Neuronal stem cell (in vitro differentiated cells): ENCODE measurements around the gene ZNF419. TPM values are rescaled to one million over a fixed set of nuclear protein-coding genes. Genes with fewer than 3 reads are reported as not detected.
"Not testable (repeated sequence)": the region's sequence is repeated elsewhere in the genome, so short reads cannot be mapped to it uniquely, and the experiment has no call there.

ENCODE experiments used
- DNase-seq: peaks from one replicate; pipeline ENCODE4 v3.0.0-alpha.2; 2013; ENCODE audit warnings: low spot score
- H2AFZ ChIP-seq: one replicate; pipeline ENCODE4 v1.6.1; 2013; ENCODE audit warnings: mild to moderate bottlenecking, low read length, inconsistent platforms
- H2AK5ac ChIP-seq: 2 replicates; pipeline ENCODE4 v1.6.1; 2013; ENCODE audit warnings: low read depth, mild to moderate bottlenecking, inconsistent platforms, low read length, moderate library complexity, mixed read lengths
- H2BK120ac ChIP-seq: 2 replicates; pipeline ENCODE4 v1.6.1; 2013; ENCODE audit warnings: low read depth, mild to moderate bottlenecking, inconsistent platforms, low read length, moderate library complexity, mixed read lengths
- H2BK12ac ChIP-seq: one replicate; pipeline ENCODE4 v1.6.1; 2013; ENCODE audit warnings: low read length, inconsistent platforms
- H2BK15ac ChIP-seq: 2 replicates; pipeline ENCODE4 v1.6.1; 2013; ENCODE audit warnings: mild to moderate bottlenecking, low read length, inconsistent platforms, mixed read lengths
- H2BK5ac ChIP-seq: one replicate; pipeline ENCODE4 v1.6.1; 2013; ENCODE audit warnings: inconsistent platforms, mild to moderate bottlenecking, low read length, moderate library complexity
- H3K14ac ChIP-seq: one replicate; pipeline ENCODE4 v1.6.1; 2013; ENCODE audit warnings: low read length, inconsistent platforms
- H3K18ac ChIP-seq: 2 replicates; pipeline ENCODE4 v1.6.1; 2013; ENCODE audit warnings: low read length, inconsistent platforms
- H3K23ac ChIP-seq: 2 replicates; pipeline ENCODE4 v1.6.1; 2013; ENCODE audit warnings: low read depth, mild to moderate bottlenecking, mixed read lengths, low read length, inconsistent platforms; ENCODE audit not compliant: poor library complexity
- H3K27ac ChIP-seq: replicated peaks from 3 replicates; pipeline ENCODE4 v1.5.1; 2013; ENCODE audit warnings: low read length, inconsistent platforms
- H3K27me3 ChIP-seq, 3 experiments: 2 replicates each; pipeline ENCODE4 v1.6.1; 2013; ENCODE audit warnings: low read length in 3 of 3, mild to moderate bottlenecking in 2 of 3, inconsistent platforms in 1 of 3, low read depth in 1 of 3, mixed read lengths in 1 of 3, moderate library complexity in 1 of 3; ENCODE audit not compliant: control insufficient read depth in 3 of 3, insufficient read depth in 3 of 3
- H3K36me3 ChIP-seq, 2 donors: replicated peaks in 1 of 2; 2 replicates each; pipeline ENCODE4 v1.6.1; 2013; ENCODE audit warnings: low read length in 2 of 2; ENCODE audit not compliant: control insufficient read depth in 2 of 2, insufficient read depth in 2 of 2
- H3K4ac ChIP-seq: 2 replicates; pipeline ENCODE4 v1.6.1; 2013; ENCODE audit warnings: inconsistent platforms, mild to moderate bottlenecking, low read length, moderate library complexity
- H3K4me1 ChIP-seq, 2 donors: 1 replicate in 1 of 2; 2 replicates in 1 of 2; pipeline ENCODE4 v1.6.1; 2013; ENCODE audit warnings: low read length in 2 of 2, low read depth in 1 of 2; ENCODE audit not compliant: control insufficient read depth in 2 of 2, insufficient read depth in 1 of 2
- H3K4me2 ChIP-seq: one replicate; pipeline ENCODE4 v1.6.1; 2013; ENCODE audit warnings: mild to moderate bottlenecking, low read length, inconsistent platforms; ENCODE audit not compliant: insufficient read depth, poor library complexity, severe bottlenecking
- H3K4me3 ChIP-seq, 2 donors: 2 replicates each; pipeline ENCODE4 v1.5.1; 2013; ENCODE audit warnings: low read length in 2 of 2, mild to moderate bottlenecking in 2 of 2, inconsistent platforms in 1 of 2, moderate library complexity in 1 of 2
- H3K79me1 ChIP-seq: one replicate; pipeline ENCODE4 v1.6.1; 2013; ENCODE audit warnings: low read depth, mild to moderate bottlenecking, inconsistent platforms, low read length, moderate library complexity
- H3K9ac ChIP-seq: one replicate; pipeline ENCODE4 v1.6.1; 2013; ENCODE audit warnings: mild to moderate bottlenecking, low read depth, low read length, inconsistent platforms; ENCODE audit not compliant: poor library complexity
- H3K9me3 ChIP-seq, 2 donors: replicated peaks in 1 of 2; 2 replicates each; pipeline versions ENCODE3 to v1.6.1; 2013; ENCODE audit warnings: low read length in 2 of 2, mild to moderate bottlenecking in 2 of 2, inconsistent platforms in 1 of 2, low read depth in 1 of 2, mixed read lengths in 1 of 2, moderate library complexity in 1 of 2; ENCODE audit not compliant: control insufficient read depth in 2 of 2, insufficient read depth in 1 of 2
- H4K8ac ChIP-seq: one replicate; pipeline ENCODE4 v1.6.1; 2013; ENCODE audit warnings: low read depth, mild to moderate bottlenecking, inconsistent platforms, low read length, moderate library complexity
- H4K91ac ChIP-seq: one replicate; pipeline ENCODE4 v1.6.1; 2013; ENCODE audit warnings: low read length, low read depth, mild to moderate bottlenecking, inconsistent platforms; ENCODE audit not compliant: poor library complexity
- WGBS, 2 donors: extraction: QIAGEN DNeasy Blood & Tissue Kit; methylation state at CpG; one replicate each; pipeline ENCODE4 v1.1.7; 2013; ENCODE audit warnings: missing lambda C conversion rate in 2 of 2, mixed read lengths in 1 of 2; ENCODE audit not compliant: insufficient read length in 2 of 2, insufficient replicate concordance in 1 of 2; ENCODE audit errors: extremely low coverage in 2 of 2; 5-methylcytosine and 5-hydroxymethylcytosine counted together
- polyA plus RNA-seq, 2 experiments: library from polyadenylated mRNA; stranded (reverse); fragments of 200-250 nt; gene quantifications; one replicate each; pipeline ENCODE4 v1.2.3, GENCODE V29; 2013

Gene ZNF419
- polyA plus RNA-seq (2013, experiment 1 of 2): 8.7 TPM
- polyA plus RNA-seq (2013, experiment 2 of 2): 8.1 TPM

DNA sequence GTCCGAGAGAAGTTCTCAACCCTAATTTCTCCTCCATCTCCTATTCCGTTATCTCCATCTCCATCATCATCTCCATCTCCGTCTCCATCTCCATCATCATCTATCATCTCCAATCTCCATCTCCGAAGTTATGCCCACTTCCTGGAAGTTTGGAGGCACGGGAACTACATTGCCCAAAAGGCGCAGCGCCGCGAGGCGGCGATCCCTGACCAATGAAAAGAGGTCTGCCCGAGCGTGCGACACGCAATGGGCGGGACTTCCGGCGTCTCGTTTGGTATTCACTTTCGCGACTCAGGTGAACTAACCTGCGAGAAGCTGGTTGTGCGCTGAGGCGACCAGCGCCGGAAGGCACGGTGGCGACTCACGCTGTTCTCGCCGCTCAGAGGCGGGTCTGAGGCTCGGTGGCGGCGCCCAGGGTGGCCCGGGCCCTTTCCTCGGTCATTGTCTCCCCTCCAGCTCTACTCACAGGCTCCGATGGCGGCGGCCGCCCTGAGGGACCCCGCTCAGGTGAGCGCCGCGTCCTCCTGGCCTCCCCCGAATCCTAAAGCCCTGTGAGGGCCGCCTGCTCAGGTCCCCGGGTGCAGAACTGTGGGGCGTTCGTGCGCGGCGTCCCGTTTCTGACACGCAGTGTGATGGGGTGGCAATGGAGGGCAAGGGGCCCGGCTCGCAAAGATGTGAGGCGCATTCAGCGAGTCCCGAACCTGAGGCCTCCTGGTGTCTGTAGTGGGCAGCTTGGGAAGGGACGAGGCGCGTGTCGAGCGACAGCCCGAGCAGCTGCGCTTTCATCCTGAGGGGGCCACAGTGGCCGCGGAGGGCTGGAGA lies at the start of gene ZNF419:
Gene ZNF419, plus strand, starts transcription at position 274 of the 822 bp plus-strand sequence. Its CDS starts 201 bp downstream, at position 475.
- H3K4me1 ChIP-seq, H3K4ac ChIP-seq, H4K91ac ChIP-seq, H2BK120ac ChIP-seq, H4K8ac ChIP-seq, H3K27ac ChIP-seq, H2BK5ac ChIP-seq, H2AK5ac ChIP-seq, H2BK15ac ChIP-seq, H3K27me3 ChIP-seq, H3K14ac ChIP-seq, H3K79me1 ChIP-seq, H2BK12ac ChIP-seq: not testable (repeated sequence)
- H2AFZ ChIP-seq: peak within 1 kb of the TSS; percentile 94
- H3K4me3 ChIP-seq: peak within 1 kb of the TSS; percentile 88 to 98
- DNase-seq: peak; percentile 79
- H3K9ac ChIP-seq: peak within 1 kb of the TSS; percentile 85
- H3K36me3 ChIP-seq: peaks cover 14 to 32% of the 10 kb centered on the region in 2 donors
- no CpG with 5 or more reads among the region's 69 CpGs for WGBS, 2 donors
- peaks cover 10 to 16% of the 10 kb centered on the region in 2 donors for H3K9me3 ChIP-seq
- H3K18ac ChIP-seq: peak within 1 kb of the TSS; percentile 86
- H3K23ac ChIP-seq: peak within 1 kb of the TSS; percentile 98
- H3K4me2 ChIP-seq: peak within 1 kb of the TSS; percentile 56

DNA sequence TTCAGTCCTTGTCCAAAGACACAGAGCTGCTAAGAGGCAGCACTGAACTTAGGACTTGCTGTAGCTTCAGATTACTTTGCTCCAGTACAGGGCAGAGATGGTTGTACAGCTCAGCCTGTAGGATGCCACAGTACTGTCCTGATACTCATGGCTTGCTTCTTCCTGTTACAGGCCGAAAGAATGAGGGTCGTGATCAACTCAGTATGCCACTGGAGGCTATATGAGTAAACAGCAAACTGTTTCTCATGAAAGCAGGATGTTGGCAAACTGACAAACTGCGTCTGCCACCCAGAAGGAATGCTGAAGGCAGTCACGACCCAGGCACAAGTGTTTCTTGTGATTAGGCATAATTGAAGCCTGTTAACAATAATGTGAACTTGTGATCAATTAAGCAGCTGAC lies 49.6 kb upstream of the ZNF419 start:
- Histone ChIP-seq H3K23ac (no peak overlapping the region), H3K9ac (no peak overlapping the region), H3K79me1 (peaks cover 6% of the 10 kb centered on the region), H3K4me1 (peaks cover 0 to 6% of the 10 kb centered on the region in 2 donors), H3K4me2 (no peak overlapping the region), H3K4ac (no peak overlapping the region), H3K9me3 (peaks cover 4 to 47% of the 10 kb centered on the region in 2 donors), H2AFZ (no peak overlapping the region), H4K8ac (no peak overlapping the region), H3K36me3 (peaks cover 11 to 61% of the 10 kb centered on the region in 2 donors), H3K18ac (no peak overlapping the region), H3K14ac (no peak overlapping the region), H2BK120ac (no peak overlapping the region), H2BK15ac (no peak overlapping the region), H4K91ac (no peak overlapping the region), H3K4me3 (no peak overlapping the region), H2BK12ac (no peak overlapping the region), H3K27me3 (no peaks in the 10 kb centered on the region), H2BK5ac (no peak overlapping the region), H3K27ac (no peak overlapping the region), H2AK5ac (no peak overlapping the region)
- no CpG with 5 or more reads among the region's 4 CpGs for WGBS, 2 donors
- no peak for DNase-seq

DNA sequence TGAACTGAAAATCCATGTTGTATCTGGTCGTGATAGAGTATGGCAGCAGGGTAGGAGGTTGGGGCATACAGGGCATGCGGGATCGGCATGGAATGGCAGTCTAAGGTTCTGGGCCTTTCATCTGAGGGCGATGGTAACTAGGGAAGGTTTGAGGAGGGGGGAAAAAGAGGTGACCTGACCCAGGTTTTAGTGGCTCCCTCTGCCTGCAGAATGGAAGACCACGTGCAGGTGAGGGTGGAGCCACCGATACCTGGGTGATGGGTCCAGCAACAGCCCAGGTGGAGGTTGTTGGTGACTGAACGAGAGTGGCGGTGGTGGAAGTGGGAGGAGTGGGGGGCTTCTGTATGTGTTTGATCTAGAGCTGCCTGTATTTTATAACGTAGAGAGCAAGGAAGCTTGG lies 48.6 kb upstream of the ZNF419 start:
- Histone ChIP-seq H4K8ac (peak overlapping the region; percentile 85), H3K9me3 (peaks cover 11 to 55% of the 10 kb centered on the region in 2 donors), H3K4me3 (no peak overlapping the region), H2BK12ac (no peak overlapping the region), H3K14ac (no peak overlapping the region), H3K36me3 (peaks cover 19 to 67% of the 10 kb centered on the region in 2 donors), H2AK5ac (no peak overlapping the region), H3K27ac (no peak overlapping the region), H2BK5ac (no peak overlapping the region), H3K4ac (no peak overlapping the region), H3K4me2 (no peak overlapping the region), H2AFZ (no peak overlapping the region), H2BK15ac (no peak overlapping the region), H3K23ac (no peak overlapping the region), H4K91ac (no peak overlapping the region), H3K18ac (no peak overlapping the region), H3K9ac (peak overlapping the region; percentile 40), H3K27me3 (no peaks in the 10 kb centered on the region), H3K79me1 (peaks cover 6% of the 10 kb centered on the region), H2BK120ac (no peak overlapping the region), H3K4me1 (peaks cover 0 to 6% of the 10 kb centered on the region in 2 donors)
- DNase-seq: no peak
- no CpG with 5 or more reads among the region's 9 CpGs for WGBS, 2 donors

DNA sequence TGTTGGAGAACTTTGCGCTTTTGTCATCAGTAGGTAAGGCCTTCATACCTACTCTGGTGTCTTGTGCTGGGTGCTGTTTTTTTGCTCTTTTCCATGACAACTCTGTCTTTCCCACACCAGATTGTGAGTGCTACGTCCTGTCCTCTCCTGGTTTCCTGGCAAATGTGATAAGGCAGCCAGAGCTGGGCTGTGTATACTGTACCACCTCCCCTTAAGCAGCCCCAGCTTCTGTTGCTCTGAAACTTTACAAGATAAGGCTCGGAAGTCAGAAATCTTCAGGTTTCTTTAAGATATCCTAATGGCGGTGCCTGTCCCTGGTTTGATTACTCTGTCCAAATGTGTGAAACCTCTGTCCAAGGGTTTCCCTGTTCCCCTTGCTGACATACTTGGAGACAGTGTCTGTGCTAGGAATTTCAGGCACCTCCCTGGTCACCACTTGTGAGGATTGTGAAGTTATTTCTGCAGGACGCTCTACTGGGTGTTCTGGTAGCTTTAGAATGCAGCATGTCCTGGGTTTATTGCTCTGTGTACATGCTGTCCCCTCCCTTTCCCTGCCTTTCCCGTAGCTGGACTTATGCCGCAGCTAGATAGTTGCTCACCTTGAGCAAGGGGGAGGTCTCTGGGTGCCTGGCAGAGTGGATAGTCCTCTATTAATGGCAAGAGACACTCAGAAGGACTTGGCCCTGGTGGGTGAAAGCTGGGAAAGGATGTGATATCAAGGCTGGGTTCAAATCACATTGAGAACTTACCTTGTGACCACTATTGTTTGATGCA lies 45.4 kb upstream of the ZNF419 start:
- no peak overlapping the region for H3K4me2 ChIP-seq
- no CpG with 5 or more reads among the region's 7 CpGs for WGBS, 2 donors

More for the DNA sequence above, 45.4 kb upstream of the ZNF419 start:
- H3K4me1 ChIP-seq: no peaks in the 10 kb centered on the region
- no peak overlapping the region for H3K9ac ChIP-seq
- no peak overlapping the region for H3K14ac ChIP-seq
- H2BK12ac ChIP-seq: no peak overlapping the region
- no peak overlapping the region for H3K18ac ChIP-seq
- no peak overlapping the region for H2BK120ac ChIP-seq
- no peaks in the 10 kb centered on the region for H3K27me3 ChIP-seq
- no peak overlapping the region for H3K4me3 ChIP-seq
- no peak overlapping the region for H2AFZ ChIP-seq
- no peak for DNase-seq
- H3K27ac ChIP-seq: no peak overlapping the region
- H2BK5ac ChIP-seq: no peak overlapping the region
- H3K9me3 ChIP-seq: peaks cover 17 to 74% of the 10 kb centered on the region in 2 donors
- no peak overlapping the region for H2BK15ac ChIP-seq
- no peak overlapping the region for H2AK5ac ChIP-seq
- H3K36me3 ChIP-seq: peaks cover 27 to 93% of the 10 kb centered on the region in 2 donors
- no peak overlapping the region for H4K8ac ChIP-seq
- peaks cover 6% of the 10 kb centered on the region for H3K79me1 ChIP-seq
- H3K23ac ChIP-seq: no peak overlapping the region
- no peak overlapping the region for H3K4ac ChIP-seq
- H4K91ac ChIP-seq: no peak overlapping the region
